Liver (tissue), 9 donors: ENCODE results near the gene TFF1. TPM values are rescaled to one million over a fixed set of nuclear protein-coding genes. Genes with fewer than 3 reads are reported as not detected.

Experiments
- DNase-seq: peaks from one replicate; pipeline ENCODE4 v3.0.0-alpha.2; 2017; ENCODE audit warnings: low spot score
- H3K27ac ChIP-seq, 2 donors: one replicate each; pipeline ENCODE4 v1.7.0; 2013; ENCODE audit warnings: inconsistent platforms in 2 of 2, low read length in 2 of 2, control low read depth in 1 of 2, low read depth in 1 of 2, mild to moderate bottlenecking in 1 of 2
- H3K27me3 ChIP-seq, 4 donors: one replicate each; pipeline versions ENCODE4 v1.6.1 to v1.7.0; 2013; ENCODE audit warnings: low read length in 3 of 4, inconsistent platforms in 1 of 4, mild to moderate bottlenecking in 1 of 4, moderate library complexity in 1 of 4; ENCODE audit not compliant: control insufficient read depth in 4 of 4, insufficient read depth in 4 of 4
- H3K36me3 ChIP-seq, 4 donors: one replicate each; pipeline versions ENCODE4 v1.6.1 to v1.7.0; 2013; ENCODE audit warnings: low read length in 3 of 4, mild to moderate bottlenecking in 3 of 4, low read depth in 1 of 4, moderate library complexity in 1 of 4; ENCODE audit not compliant: control insufficient read depth in 4 of 4, insufficient read depth in 3 of 4
- H3K4me1 ChIP-seq, 4 donors: one replicate each; pipeline versions ENCODE4 v1.6.1 to v1.7.0; 2013; ENCODE audit warnings: low read length in 3 of 4, mild to moderate bottlenecking in 3 of 4, moderate library complexity in 1 of 4; ENCODE audit not compliant: control insufficient read depth in 4 of 4, insufficient read depth in 4 of 4
- H3K4me3 ChIP-seq, 3 donors: one replicate each; pipeline versions ENCODE4 v1.6.1 to v1.7.0; 2013; ENCODE audit warnings: low read length in 3 of 3, control low read depth in 1 of 3, low read depth in 1 of 3, mild to moderate bottlenecking in 1 of 3
- H3K9ac ChIP-seq, 2 donors: one replicate each; pipeline ENCODE4 v1.7.0; 2013; ENCODE audit warnings: low read length in 2 of 2, mild to moderate bottlenecking in 2 of 2, moderate library complexity in 2 of 2, control low read depth in 1 of 2, low read depth in 1 of 2
- H3K9me3 ChIP-seq, 4 donors: one replicate each; pipeline versions ENCODE4 v1.6.1 to v1.7.0; 2013; ENCODE audit warnings: low read length in 3 of 4; ENCODE audit not compliant: control insufficient read depth in 4 of 4
- EGR1 ChIP-seq, 2 donors: IDR thresholded peaks; 2 replicates each; pipeline ENCODE4 v1.6.1; 2016 to 2018; ENCODE audit warnings: antibody characterized with exemption in 2 of 2, low read depth in 2 of 2
- FOXA1 ChIP-seq: IDR thresholded peaks from 2 replicates; pipeline ENCODE4 v1.6.1; 2016; ENCODE audit warnings: antibody characterized with exemption
- FOXA2 ChIP-seq: IDR thresholded peaks from 2 replicates; pipeline ENCODE4 v1.6.1; 2016; ENCODE audit warnings: antibody characterized with exemption
- GABPA ChIP-seq, 2 donors: IDR thresholded peaks in 1 of 2; conservative IDR thresholded peaks in 1 of 2; 2 replicates each; pipeline ENCODE4 v1.6.1; 2016; ENCODE audit warnings: antibody characterized with exemption in 2 of 2, mild to moderate bottlenecking in 1 of 2, moderate library complexity in 1 of 2
- HNF4A ChIP-seq, 2 donors: conservative IDR thresholded peaks; 2 replicates each; pipeline ENCODE4 v1.6.1; 2016; ENCODE audit warnings: antibody characterized with exemption in 2 of 2, mild to moderate bottlenecking in 2 of 2
- HNF4G ChIP-seq: IDR thresholded peaks from 2 replicates; pipeline ENCODE4 v1.6.1; 2016; ENCODE audit warnings: antibody characterized with exemption
- NR2F2 ChIP-seq: IDR thresholded peaks from 2 replicates; pipeline ENCODE4 v1.6.1; 2016; ENCODE audit warnings: antibody characterized with exemption
- RAD21 ChIP-seq, 2 donors: IDR thresholded peaks; 2 replicates each; pipeline ENCODE4 v1.6.1; 2016; ENCODE audit warnings: antibody characterized with exemption in 2 of 2, mild to moderate bottlenecking in 2 of 2
- RXRA ChIP-seq, 2 donors: IDR thresholded peaks; 2 replicates each; pipeline ENCODE4 v1.6.1; 2017 to 2018; ENCODE audit warnings: antibody characterized with exemption in 2 of 2, mild to moderate bottlenecking in 1 of 2
- SP1 ChIP-seq: IDR thresholded peaks from 2 replicates; pipeline ENCODE4 v1.6.1; 2018; ENCODE audit warnings: antibody characterized with exemption, mild to moderate bottlenecking
- TAF1 ChIP-seq: conservative IDR thresholded peaks from 2 replicates; pipeline ENCODE4 v1.6.1; 2016; ENCODE audit warnings: antibody characterized with exemption, mild to moderate bottlenecking
- YY1 ChIP-seq: IDR thresholded peaks from 2 replicates; pipeline ENCODE4 v1.6.1; 2016; ENCODE audit warnings: antibody characterized with exemption, mild to moderate bottlenecking
- WGBS: extraction: QIAGEN DNeasy Blood & Tissue Kit; methylation state at CpG from one replicate; pipeline ENCODE4 v1.1.7; 2013; 5-methylcytosine and 5-hydroxymethylcytosine counted together
- polyA plus RNA-seq, 2 donors: library from polyadenylated mRNA; stranded (reverse) in 1 of 2; unstranded in 1 of 2; fragments of 200-250 nt in 1 of 2; fragments of >200 nt in 1 of 2; fragmentation: Nextera tagmentation in 1 of 2; extraction: Ambion mirVana in 1 of 2; gene quantifications; one replicate each; pipeline versions ENCODE4 v1.2.1 to v1.2.3, GENCODE V29; 2013 to 2015
- total RNA-seq, 2 donors: library from RNA; depleted of rRNA; stranded (reverse); fragments of >200 nt; gene quantifications; one replicate each; pipeline ENCODE4 v1.2.3, GENCODE V29; 2014
- TF ChIP-seq, protein P1 (sequence below): IDR thresholded peaks from 2 replicates; pipeline ENCODE4 v1.6.1; 2016; ENCODE audit warnings: antibody characterized with exemption
- TF ChIP-seq, protein P2 (sequence below): IDR thresholded peaks from 2 replicates; pipeline ENCODE4 v1.6.1; 2016; ENCODE audit warnings: antibody characterized with exemption
- TF ChIP-seq, protein P3 (sequence below): IDR thresholded peaks from 2 replicates; pipeline ENCODE4 v1.6.1; 2016; ENCODE audit warnings: antibody characterized with exemption, mild to moderate bottlenecking
- TF ChIP-seq, protein P4 (sequence below): fragments of 150-350 bp; IDR thresholded peaks from 2 replicates; pipeline ENCODE4 v1.5.1; 2017; ENCODE audit warnings: improper control_type of control experiment, low read depth, low read length; ENCODE audit not compliant: missing input control
- donor health status: healthy.
- donor health status: healthy.
- donor health status: healthy.
- donor health status: healthy.
- donor health status: healthy.

TFF1 gene
- total and polyA plus RNA-seq, 4 donors = not detected

DNA sequence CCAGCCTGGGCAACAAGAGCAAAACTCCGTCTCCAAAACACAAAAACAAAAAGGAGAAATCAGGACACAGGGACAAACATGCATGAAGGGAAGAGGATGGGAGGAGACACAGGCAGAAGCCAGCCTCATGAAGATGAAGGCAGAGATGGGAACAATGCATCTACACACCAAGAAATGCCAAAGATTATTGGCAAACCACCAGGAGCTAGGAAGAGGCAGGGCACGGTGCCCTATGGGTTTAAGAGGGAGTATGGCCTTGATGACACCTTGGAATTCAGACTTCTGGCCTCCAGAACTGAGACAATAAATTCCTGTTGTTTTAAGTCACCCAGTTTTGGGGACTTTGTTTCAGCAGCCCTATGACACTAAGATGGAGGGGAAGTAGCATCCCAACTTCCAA is 24.4 kb upstream of the TFF1 start:
- Histone ChIP-seq H3K4me1 (peaks cover 0 to 8% (median 7%) of the 10 kb centered on the region in 4 donors), H3K4me3 (no peak overlapping the region), H3K36me3 (no peaks in the 10 kb centered on the region), H3K9ac (no peak overlapping the region), H3K9me3 (no peaks in the 10 kb centered on the region), H3K27me3 (peaks cover 0 to 4% (median 0%) of the 10 kb centered on the region in 4 donors), H3K27ac (no peak overlapping the region)
- TF ChIP-seq, protein P1, sequence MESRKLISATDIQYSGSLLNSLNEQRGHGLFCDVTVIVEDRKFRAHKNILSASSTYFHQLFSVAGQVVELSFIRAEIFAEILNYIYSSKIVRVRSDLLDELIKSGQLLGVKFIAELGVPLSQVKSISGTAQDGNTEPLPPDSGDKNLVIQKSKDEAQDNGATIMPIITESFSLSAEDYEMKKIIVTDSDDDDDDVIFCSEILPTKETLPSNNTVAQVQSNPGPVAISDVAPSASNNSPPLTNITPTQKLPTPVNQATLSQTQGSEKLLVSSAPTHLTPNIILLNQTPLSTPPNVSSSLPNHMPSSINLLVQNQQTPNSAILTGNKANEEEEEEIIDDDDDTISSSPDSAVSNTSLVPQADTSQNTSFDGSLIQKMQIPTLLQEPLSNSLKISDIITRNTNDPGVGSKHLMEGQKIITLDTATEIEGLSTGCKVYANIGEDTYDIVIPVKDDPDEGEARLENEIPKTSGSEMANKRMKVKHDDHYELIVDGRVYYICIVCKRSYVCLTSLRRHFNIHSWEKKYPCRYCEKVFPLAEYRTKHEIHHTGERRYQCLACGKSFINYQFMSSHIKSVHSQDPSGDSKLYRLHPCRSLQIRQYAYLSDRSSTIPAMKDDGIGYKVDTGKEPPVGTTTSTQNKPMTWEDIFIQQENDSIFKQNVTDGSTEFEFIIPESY = no peak
- TF ChIP-seq GABPA (IDR thresholded peaks at IDR 0.05 in 1 of 2, conservative IDR thresholded peaks at IDR 0.05 in 1 of 2) = no peak
- no peak for DNase-seq
- 78% methylated on average over 2 of the region's 2 CpGs for WGBS

DNA sequence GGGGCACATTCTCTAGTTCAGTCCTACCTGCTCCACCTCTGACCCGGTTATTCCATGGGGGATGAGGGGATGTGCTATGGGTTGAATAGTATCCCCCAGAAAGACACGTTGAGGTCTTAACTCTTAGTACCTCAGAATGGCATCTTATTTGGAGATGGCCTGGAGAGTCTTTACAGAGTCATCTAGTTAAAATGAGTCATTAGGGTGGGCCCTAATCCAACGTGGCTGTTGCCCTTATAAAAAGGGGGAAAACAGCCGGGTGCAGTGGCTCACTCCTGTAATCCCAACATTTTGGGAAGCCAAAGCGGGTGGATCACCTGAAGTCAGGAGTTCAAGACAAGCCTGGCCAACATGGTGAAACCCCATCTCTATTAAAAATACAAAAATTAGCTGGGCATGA is 23.9 kb upstream of the TFF1 start:
- TF ChIP-seq EGR1 (IDR thresholded peaks at IDR 0.05; ENCODE audit: low read depth in 2 of 2) = no peak
- TF ChIP-seq NR2F2 = no peak
- no peak for TF ChIP-seq TAF1
- TF ChIP-seq, protein P2, sequence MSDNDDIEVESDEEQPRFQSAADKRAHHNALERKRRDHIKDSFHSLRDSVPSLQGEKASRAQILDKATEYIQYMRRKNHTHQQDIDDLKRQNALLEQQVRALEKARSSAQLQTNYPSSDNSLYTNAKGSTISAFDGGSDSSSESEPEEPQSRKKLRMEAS = no peak
- no peak for TF ChIP-seq HNF4G
- TF ChIP-seq, protein P3, sequence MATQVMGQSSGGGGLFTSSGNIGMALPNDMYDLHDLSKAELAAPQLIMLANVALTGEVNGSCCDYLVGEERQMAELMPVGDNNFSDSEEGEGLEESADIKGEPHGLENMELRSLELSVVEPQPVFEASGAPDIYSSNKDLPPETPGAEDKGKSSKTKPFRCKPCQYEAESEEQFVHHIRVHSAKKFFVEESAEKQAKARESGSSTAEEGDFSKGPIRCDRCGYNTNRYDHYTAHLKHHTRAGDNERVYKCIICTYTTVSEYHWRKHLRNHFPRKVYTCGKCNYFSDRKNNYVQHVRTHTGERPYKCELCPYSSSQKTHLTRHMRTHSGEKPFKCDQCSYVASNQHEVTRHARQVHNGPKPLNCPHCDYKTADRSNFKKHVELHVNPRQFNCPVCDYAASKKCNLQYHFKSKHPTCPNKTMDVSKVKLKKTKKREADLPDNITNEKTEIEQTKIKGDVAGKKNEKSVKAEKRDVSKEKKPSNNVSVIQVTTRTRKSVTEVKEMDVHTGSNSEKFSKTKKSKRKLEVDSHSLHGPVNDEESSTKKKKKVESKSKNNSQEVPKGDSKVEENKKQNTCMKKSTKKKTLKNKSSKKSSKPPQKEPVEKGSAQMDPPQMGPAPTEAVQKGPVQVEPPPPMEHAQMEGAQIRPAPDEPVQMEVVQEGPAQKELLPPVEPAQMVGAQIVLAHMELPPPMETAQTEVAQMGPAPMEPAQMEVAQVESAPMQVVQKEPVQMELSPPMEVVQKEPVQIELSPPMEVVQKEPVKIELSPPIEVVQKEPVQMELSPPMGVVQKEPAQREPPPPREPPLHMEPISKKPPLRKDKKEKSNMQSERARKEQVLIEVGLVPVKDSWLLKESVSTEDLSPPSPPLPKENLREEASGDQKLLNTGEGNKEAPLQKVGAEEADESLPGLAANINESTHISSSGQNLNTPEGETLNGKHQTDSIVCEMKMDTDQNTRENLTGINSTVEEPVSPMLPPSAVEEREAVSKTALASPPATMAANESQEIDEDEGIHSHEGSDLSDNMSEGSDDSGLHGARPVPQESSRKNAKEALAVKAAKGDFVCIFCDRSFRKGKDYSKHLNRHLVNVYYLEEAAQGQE = no peak
- no peak for TF ChIP-seq YY1
- no peak for TF ChIP-seq FOXA2
- TF ChIP-seq RAD21 (IDR thresholded peaks at IDR 0.05) = no peak
- TF ChIP-seq FOXA1 = no peak
- TF ChIP-seq RXRA (IDR thresholded peaks at IDR 0.05) = no peak
- TF ChIP-seq HNF4A (conservative IDR thresholded peaks at IDR 0.05) = no peak
- TF ChIP-seq SP1 = no peak
- TF ChIP-seq, protein P4, sequence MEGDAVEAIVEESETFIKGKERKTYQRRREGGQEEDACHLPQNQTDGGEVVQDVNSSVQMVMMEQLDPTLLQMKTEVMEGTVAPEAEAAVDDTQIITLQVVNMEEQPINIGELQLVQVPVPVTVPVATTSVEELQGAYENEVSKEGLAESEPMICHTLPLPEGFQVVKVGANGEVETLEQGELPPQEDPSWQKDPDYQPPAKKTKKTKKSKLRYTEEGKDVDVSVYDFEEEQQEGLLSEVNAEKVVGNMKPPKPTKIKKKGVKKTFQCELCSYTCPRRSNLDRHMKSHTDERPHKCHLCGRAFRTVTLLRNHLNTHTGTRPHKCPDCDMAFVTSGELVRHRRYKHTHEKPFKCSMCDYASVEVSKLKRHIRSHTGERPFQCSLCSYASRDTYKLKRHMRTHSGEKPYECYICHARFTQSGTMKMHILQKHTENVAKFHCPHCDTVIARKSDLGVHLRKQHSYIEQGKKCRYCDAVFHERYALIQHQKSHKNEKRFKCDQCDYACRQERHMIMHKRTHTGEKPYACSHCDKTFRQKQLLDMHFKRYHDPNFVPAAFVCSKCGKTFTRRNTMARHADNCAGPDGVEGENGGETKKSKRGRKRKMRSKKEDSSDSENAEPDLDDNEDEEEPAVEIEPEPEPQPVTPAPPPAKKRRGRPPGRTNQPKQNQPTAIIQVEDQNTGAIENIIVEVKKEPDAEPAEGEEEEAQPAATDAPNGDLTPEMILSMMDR = no peak
- Histone ChIP-seq H3K27ac (no peak overlapping the region), H3K4me1 (peaks cover 0 to 12% (median 10%) of the 10 kb centered on the region in 4 donors), H3K27me3 (peaks cover 0 to 4% (median 0%) of the 10 kb centered on the region in 4 donors), H3K4me3 (no peak overlapping the region), H3K9ac (no peak overlapping the region), H3K36me3 (no peaks in the 10 kb centered on the region), H3K9me3 (no peaks in the 10 kb centered on the region)
- DNase-seq = no peak
- 81% methylated on average over 5 of the region's 5 CpGs for WGBS
